ENCODE measurements around the gene CASP4.

Gene CASP4

GRCh38 chr11:104928811-104929210, 39.6 kb downstream of the CASP4 start:
- Histone ChIP-seq H3K9ac (ENCODE audit: low read depth, low read length, poor library complexity, severe bottlenecking) (no peak overlapping the region), H3F3A (ENCODE audit: low read depth) (no peaks in the 10 kb centered on the region), H3K79me2 (ENCODE audit: insufficient read depth, low read length) (no peaks in the 10 kb centered on the region), H3K36me3 (ENCODE audit: insufficient read depth, low read length) (no peaks in the 10 kb centered on the region), H3K4me3 (ENCODE audit: low read length, poor library complexity, severe bottlenecking) (no peak overlapping the region), H3K9me2 (replicated peaks; ENCODE audit: low read depth, low read length) (no peaks in the 10 kb centered on the region), H3K4me1 (ENCODE audit: insufficient read depth, low read length, poor library complexity, severe bottlenecking) (peaks cover 5% of the 10 kb centered on the region), H4K20me1 (ENCODE audit: insufficient read depth, low read length, poor library complexity, severe bottlenecking) (no peaks in the 10 kb centered on the region), H3K4me2 (ENCODE audit: low read depth, low read length, poor library complexity, severe bottlenecking) (no peak overlapping the region), H3K9me3 (ENCODE audit: insufficient read depth, low read depth, low read length) (peaks cover 21% of the 10 kb centered on the region; the same call in 1 of the 2 replicates), H3K27me3 (ENCODE audit: insufficient read depth, low read length, poor library complexity, severe bottlenecking) (no peaks in the 10 kb centered on the region), H2AFZ (ENCODE audit: low read length) (no peak overlapping the region)
- no peak for TF ChIP-seq EZH2phosphoT487 (IDR thresholded peaks at IDR 0.05; ENCODE audit: borderline replicate concordance)
- TF ChIP-seq CTCF (conservative IDR thresholded peaks at IDR 0.05; ENCODE audit: low read length), result no peak

GRCh38 chr11:104926771-104927611, 41.4 kb downstream of the CASP4 start:
- no peak overlapping the region for H3K9ac ChIP-seq (ENCODE audit: low read depth, low read length, poor library complexity, severe bottlenecking)
- no peak overlapping the region for H2AFZ ChIP-seq (ENCODE audit: low read length)
- H3K79me2 ChIP-seq (ENCODE audit: insufficient read depth, low read length), result no peaks in the 10 kb centered on the region
- no peaks in the 10 kb centered on the region for H3F3A ChIP-seq (ENCODE audit: low read depth)
- no peaks in the 10 kb centered on the region for H3K36me3 ChIP-seq (ENCODE audit: insufficient read depth, low read length)
- H3K4me3 ChIP-seq (ENCODE audit: low read length, poor library complexity, severe bottlenecking), result no peak overlapping the region
- no peak overlapping the region for H3K4me2 ChIP-seq (ENCODE audit: low read depth, low read length, poor library complexity, severe bottlenecking)
- H3K4me1 ChIP-seq (ENCODE audit: insufficient read depth, low read length, poor library complexity, severe bottlenecking), result peaks cover 6% of the 10 kb centered on the region
- TF ChIP-seq CTCF (conservative IDR thresholded peaks at IDR 0.05; ENCODE audit: low read length) (no peak), EZH2phosphoT487 (IDR thresholded peaks at IDR 0.05; ENCODE audit: borderline replicate concordance) (no peak)
- no peaks in the 10 kb centered on the region for H4K20me1 ChIP-seq (ENCODE audit: insufficient read depth, low read length, poor library complexity, severe bottlenecking)
- peaks cover 21% of the 10 kb centered on the region; the same call in 1 of the 2 replicates for H3K9me3 ChIP-seq (ENCODE audit: insufficient read depth, low read depth, low read length)
- H3K9me2 ChIP-seq (replicated peaks; ENCODE audit: low read depth, low read length), result no peaks in the 10 kb centered on the region
- no peaks in the 10 kb centered on the region for H3K27me3 ChIP-seq (ENCODE audit: insufficient read depth, low read length, poor library complexity, severe bottlenecking)

- no peak overlapping the region for H2AFZ ChIP-seq (ENCODE audit: low read length)
- no peaks in the 10 kb centered on the region for H3F3A ChIP-seq (ENCODE audit: low read depth)
- H3K9me3 ChIP-seq (ENCODE audit: insufficient read depth, low read depth, low read length), result peaks cover 21% of the 10 kb centered on the region; the same call in 1 of the 2 replicates
- peaks cover 14% of the 10 kb centered on the region for H3K4me1 ChIP-seq (ENCODE audit: insufficient read depth, low read length, poor library complexity, severe bottlenecking)
- H4K20me1 ChIP-seq (ENCODE audit: insufficient read depth, low read length, poor library complexity, severe bottlenecking), result no peaks in the 10 kb centered on the region
- no peaks in the 10 kb centered on the region for H3K9me2 ChIP-seq (replicated peaks; ENCODE audit: low read depth, low read length)
- no peak overlapping the region for H3K4me3 ChIP-seq (ENCODE audit: low read length, poor library complexity, severe bottlenecking)
- H3K4me2 ChIP-seq (ENCODE audit: low read depth, low read length, poor library complexity, severe bottlenecking), result no peak overlapping the region
- no peaks in the 10 kb centered on the region for H3K79me2 ChIP-seq (ENCODE audit: insufficient read depth, low read length)
- no peaks in the 10 kb centered on the region for H3K36me3 ChIP-seq (ENCODE audit: insufficient read depth, low read length)
- no peaks in the 10 kb centered on the region for H3K27me3 ChIP-seq (ENCODE audit: insufficient read depth, low read length, poor library complexity, severe bottlenecking)
- no peak overlapping the region for H3K9ac ChIP-seq (ENCODE audit: low read depth, low read length, poor library complexity, severe bottlenecking)
- TF ChIP-seq CTCF (conservative IDR thresholded peaks at IDR 0.05; ENCODE audit: low read length) (no peak), EZH2phosphoT487 (IDR thresholded peaks at IDR 0.05; ENCODE audit: borderline replicate concordance) (no peak)
These were observed 42.5 kb downstream of the CASP4 start for GRCh38 chr11:104925850-104926249.

Data from Loucy (cell line).